GM12864 (cell line): ENCODE data around the gene GPN2.

Experiments
- DNase-seq: peaks from one replicate; pipeline ENCODE4 v3.0.0-alpha.2; 2011; ENCODE audit warnings: low read depth
- H3K4me3 ChIP-seq: 2 replicates; pipeline ENCODE4 v1.5.1; 2011; ENCODE audit warnings: mild to moderate bottlenecking, low read depth, low read length, control low read depth
- CTCF ChIP-seq: IDR thresholded peaks from 2 replicates; pipeline ENCODE4 v1.5.1; 2011; ENCODE audit warnings: low read depth, mild to moderate bottlenecking, moderate library complexity, low read length, control low read depth, inconsistent platforms; ENCODE audit errors: missing control alignments

The GPN2 gene

GRCh38 chr1:26889551-26890466, at the start of gene GPN2:
GPN2 (minus strand) TSS chr1:26890283; CDS start chr1:26890096, 187 bp downstream.
- DNase-seq, result peak; percentile 55
- TF ChIP-seq CTCF, result no peak
- H3K4me3 ChIP-seq, result peak within 1 kb of the TSS; percentile 72

- no peak for TF ChIP-seq CTCF
- DNase-seq, result no peak
- no peak overlapping the region for H3K4me3 ChIP-seq
These were observed 48.6 kb upstream of the GPN2 start for GRCh38 chr1:26938659-26939025.

- TF ChIP-seq CTCF, result no peak
- no peak for DNase-seq
- no peak overlapping the region for H3K4me3 ChIP-seq
These were observed 48.0 kb upstream of the GPN2 start for GRCh38 chr1:26938004-26938658.

GRCh38 chr1:26936823-26937222, 46.7 kb upstream of the GPN2 start:
- TF ChIP-seq CTCF, result no peak
- no peak for DNase-seq
- no peak overlapping the region for H3K4me3 ChIP-seq

GRCh38 chr1:26932531-26932930, 42.4 kb upstream of the GPN2 start:
- TF ChIP-seq CTCF, result no peak
- H3K4me3 ChIP-seq, result no peak overlapping the region
- peak; percentile 41 for DNase-seq

GRCh38 chr1:26923711-26924110, 33.6 kb upstream of the GPN2 start:
- H3K4me3 ChIP-seq, result no peak overlapping the region
- no peak for TF ChIP-seq CTCF
- no peak for DNase-seq
